Fibroblast of villous mesenchyme (primary cell): ENCODE data around the gene ADAMTS17. TPM values are rescaled to one million over a fixed set of nuclear protein-coding genes. Genes with fewer than 3 reads are reported as not detected.

Experiments used
- DNase-seq: peaks from one replicate; pipeline ENCODE4 v3.0.0-alpha.2; 2010; ENCODE audit warnings: low read depth
- H3K4me3 ChIP-seq: 2 replicates; pipeline ENCODE4 v1.5.1; 2011; ENCODE audit warnings: low read depth, mild to moderate bottlenecking, low read length
- CTCF ChIP-seq: IDR thresholded peaks from 2 replicates; pipeline ENCODE4 v1.5.1; 2012; ENCODE audit warnings: low read depth, mild to moderate bottlenecking, low read length; ENCODE audit not compliant: insufficient read depth
- total RNA-seq: library from RNA; depleted of rRNA; stranded (reverse); fragments of >200 nt; gene quantifications from 2 replicates; pipeline ENCODE4 v1.2.3, GENCODE V29; 2012

Gene ADAMTS17
- total RNA-seq, 1 donor = under 0.01 TPM

DNA sequence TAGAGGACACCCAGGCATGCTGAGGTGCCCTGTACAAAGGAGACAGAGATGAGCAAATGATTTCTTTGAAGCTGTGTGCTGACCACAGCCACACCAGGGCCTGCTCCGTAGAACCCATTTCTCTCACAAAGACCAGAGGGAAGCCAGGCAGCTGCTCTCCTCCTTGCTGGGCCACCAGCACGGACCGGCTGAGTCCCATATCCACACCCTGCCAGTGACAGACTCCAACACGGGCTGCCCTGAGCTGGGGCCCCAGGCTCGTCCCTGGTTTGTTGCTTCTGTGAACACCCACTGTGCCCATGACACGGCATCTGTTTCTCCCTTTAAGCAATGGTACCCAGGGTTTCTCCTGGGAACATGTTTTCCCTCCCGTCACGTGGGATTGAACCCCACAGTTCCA is 284.5 kb downstream of the ADAMTS17 start:
- DNase-seq = no peak
- no peak overlapping the region for H3K4me3 ChIP-seq
- TF ChIP-seq CTCF = no peak

DNA sequence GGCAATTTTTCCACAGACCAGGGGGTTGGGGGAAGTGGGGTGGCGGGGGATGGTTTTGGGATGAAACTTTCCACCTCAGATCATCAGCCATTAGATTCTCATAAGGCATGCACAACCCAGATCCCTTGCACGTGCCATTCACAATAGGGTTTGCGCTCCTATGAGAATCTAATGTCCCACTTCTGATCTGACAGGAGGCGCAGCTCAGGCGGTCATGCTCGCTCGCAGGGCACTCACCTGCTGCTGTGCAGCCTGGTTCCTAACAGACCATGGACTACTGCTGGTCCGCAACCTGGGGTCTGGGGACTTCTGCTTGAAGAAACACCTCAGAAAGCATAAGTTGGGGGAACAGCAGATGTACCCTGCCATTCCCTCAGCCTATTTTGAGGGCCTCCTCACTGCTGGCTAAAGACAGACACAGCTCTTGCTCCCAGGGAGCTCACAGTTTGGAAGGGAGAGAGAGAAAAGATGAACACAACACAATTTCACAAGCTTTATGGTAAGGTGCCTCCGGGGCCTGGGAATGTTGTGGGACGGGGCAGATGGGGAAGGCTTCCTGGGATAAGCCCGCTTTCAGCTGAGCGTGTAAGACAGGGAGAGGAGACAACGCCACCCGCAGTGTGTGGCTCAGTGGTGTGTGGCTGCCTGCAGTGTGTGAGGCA is 285.2 kb downstream of the ADAMTS17 start:
- no peak for TF ChIP-seq CTCF
- H3K4me3 ChIP-seq = no peak overlapping the region
- DNase-seq = no peak

- no peak for DNase-seq
- no peak for TF ChIP-seq CTCF
- no peak overlapping the region for H3K4me3 ChIP-seq
Observed at GRCh38 chr15:100055821-100056220, 286.0 kb downstream of the ADAMTS17 start.

GRCh38 chr15:100054539-100054938 is 287.2 kb downstream of the ADAMTS17 start:
- no peak overlapping the region for H3K4me3 ChIP-seq
- DNase-seq = no peak
- no peak for TF ChIP-seq CTCF

- H3K4me3 ChIP-seq = no peak overlapping the region
- no peak for DNase-seq
- no peak for TF ChIP-seq CTCF
Observed at GRCh38 chr15:100053474-100054121, 288.2 kb downstream of the ADAMTS17 start.

- H3K4me3 ChIP-seq = no peak overlapping the region
- no peak for DNase-seq
- TF ChIP-seq CTCF = no peak
Observed at GRCh38 chr15:100052716-100053473, 288.9 kb downstream of the ADAMTS17 start.
